Measurements from ENCODE around the gene ASB10. TPM values are rescaled to one million over a fixed set of nuclear protein-coding genes. Genes with fewer than 3 reads are reported as not detected.

The ASB10 gene
- not detected in 2 replicates for total RNA-seq (2014; rRNA removed; shearing (Covaris generic))

DNA sequence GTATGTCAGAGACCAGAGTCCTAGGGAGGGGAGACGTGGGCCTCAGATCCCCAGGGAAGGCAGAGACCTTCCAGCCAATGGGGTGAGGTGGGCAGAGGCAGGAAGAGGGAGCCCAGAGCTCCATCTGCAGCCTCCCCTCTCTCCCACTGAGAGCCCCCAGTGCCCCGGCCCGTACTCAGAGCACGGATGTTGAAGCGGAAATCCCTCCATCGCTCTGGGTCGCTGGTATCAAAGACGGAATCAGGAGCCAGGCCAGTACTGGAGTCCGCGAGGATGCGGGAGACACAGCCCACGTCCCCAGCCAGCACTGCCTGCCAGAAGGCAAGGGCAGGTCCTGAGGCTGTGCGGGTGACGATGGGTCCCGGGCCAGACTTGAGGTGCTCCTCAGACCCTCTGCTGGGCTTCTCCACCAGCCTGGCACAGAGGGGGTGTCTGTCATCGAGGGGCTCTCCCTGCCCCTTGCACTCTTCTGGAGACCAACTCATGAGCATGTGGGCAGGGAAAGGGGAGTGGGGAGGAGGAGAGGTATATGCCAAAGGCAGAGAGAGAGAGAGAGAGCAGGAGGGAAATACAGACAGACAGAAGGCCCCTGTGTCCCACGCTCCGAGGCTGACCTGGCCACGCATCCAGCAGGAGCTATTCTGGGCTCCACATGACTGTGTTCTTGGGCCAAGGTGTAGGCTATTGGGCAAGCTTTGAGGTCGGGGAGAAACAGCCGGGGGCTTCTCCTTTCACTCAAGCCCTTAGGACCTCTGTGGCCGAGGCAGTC lies at the start of gene ASB10:
Gene ASB10, minus strand, starts transcription at position 611 of the 769 bp plus-strand sequence. Its CDS starts 120 bp downstream, at position 491.
- in situ Hi-C loops (cut with HindIII; ENCODE audit: low sequenced_read_pairs) = no loop called here

DNA sequence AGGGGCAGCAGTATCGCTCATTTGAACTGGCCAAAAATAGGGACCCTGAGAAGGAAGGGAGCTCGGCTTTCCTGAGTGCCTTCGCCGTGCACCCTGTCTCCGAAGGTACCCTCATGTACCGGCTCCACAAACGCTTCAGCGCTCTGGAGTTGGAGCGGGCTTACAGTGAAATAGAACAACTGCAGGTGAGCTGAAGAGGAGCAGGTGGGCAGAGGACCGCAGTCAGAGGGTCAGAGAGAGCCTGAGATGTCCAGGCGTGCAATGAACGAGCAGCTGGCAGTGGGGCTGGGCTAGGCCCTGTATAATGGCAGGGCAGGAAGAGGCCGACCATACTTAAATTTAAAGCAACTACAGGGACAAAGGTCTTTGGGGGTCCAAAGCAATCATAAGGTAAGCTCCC lies 49.4 kb upstream of the ASB10 start:
- in situ Hi-C loops (cut with HindIII; ENCODE audit: low sequenced_read_pairs) = loop anchor here (5.0 kb wide), 1 partner anchor 81 kb away; no protein-coding TSS in a partner anchor
- no peak for DNase-seq (ENCODE audit: low spot score)

More for the DNA sequence above, at the start of gene ASB10:
- DNase-seq (ENCODE audit: low spot score) = no peak

- no peak for DNase-seq (ENCODE audit: low spot score)
- in situ Hi-C loops (cut with HindIII; ENCODE audit: low sequenced_read_pairs) = loop anchor here (5.0 kb wide), 1 partner anchor 82 kb away; no protein-coding TSS in a partner anchor
These were observed 48.2 kb upstream of the ASB10 start for GRCh38 chr7:151235091-151235787.

DNA sequence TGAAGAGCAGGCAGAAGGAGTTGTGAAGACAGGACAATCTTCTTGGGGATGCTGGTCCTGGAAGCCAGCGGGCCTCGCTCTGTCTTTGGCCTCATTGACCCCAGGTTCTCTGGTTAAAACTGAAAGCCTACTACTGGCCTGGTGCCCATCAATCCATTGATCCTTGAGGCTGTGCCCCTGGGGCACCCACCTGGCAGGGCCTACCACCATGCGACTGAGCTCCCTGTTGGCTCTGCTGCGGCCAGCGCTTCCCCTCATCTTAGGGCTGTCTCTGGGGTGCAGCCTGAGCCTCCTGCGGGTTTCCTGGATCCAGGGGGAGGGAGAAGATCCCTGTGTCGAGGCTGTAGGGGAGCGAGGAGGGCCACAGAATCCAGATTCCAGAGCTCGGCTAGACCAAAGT lies 46.8 kb upstream of the ASB10 start:
- in situ Hi-C loops (cut with HindIII; ENCODE audit: low sequenced_read_pairs) = no loop called here
- no peak for DNase-seq (ENCODE audit: low spot score)

GRCh38 chr7:151232917-151233701 lies 46.1 kb upstream of the ASB10 start:
- DNase-seq (ENCODE audit: low spot score) = no peak
- in situ Hi-C loops (cut with HindIII; ENCODE audit: low sequenced_read_pairs) = no loop called here

DNA sequence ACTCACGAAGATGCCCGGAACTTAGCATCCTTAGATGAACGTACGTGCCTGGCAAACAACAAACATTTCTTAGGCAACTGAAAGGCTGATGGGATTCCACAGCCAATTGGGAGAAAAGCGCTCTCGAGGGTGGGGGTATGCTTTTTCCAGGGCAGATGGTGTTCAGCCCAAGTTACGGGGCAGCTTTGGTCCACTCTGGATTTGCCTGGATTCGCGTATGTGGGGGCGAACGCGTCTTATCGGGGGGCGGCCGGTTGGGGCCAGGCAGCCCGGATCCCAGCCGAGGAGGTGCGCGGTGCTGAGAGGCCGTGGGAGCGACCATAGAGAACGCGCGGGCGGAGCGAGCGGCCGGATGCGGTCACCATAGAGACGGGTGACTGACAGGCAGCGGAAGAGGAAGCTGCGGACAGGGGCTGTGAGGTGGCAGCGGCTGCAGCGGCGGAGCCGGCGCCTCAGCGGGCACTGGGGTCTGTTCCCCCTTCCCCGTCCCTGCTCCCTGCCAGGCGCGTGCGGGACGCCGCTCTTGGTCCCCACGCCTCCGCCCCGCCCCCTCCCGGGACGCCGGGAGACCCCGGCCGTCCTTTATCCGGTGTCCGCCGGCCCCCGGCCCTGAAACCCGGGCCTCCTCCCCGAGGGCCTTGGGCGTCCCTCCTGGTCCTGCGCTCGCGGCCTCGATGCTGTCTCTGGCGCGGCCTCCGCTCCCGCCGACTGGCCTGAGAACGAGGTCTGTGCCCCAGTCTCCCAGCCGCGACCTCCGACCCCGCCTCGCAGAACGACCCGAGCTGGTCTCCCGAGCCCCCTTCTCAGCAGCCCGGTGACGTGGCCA lies 45.3 kb upstream of the ASB10 start, which contains the start of gene CHPF2:
Gene CHPF2, plus strand, starts transcription at position 393 of the 826 bp plus-strand sequence. CDS start 1,529 bp downstream, outside the sequence.
- in situ Hi-C loops (cut with HindIII; ENCODE audit: low sequenced_read_pairs) = no loop called here
- DNase-seq (ENCODE audit: low spot score) = peak; percentile 91

DNA sequence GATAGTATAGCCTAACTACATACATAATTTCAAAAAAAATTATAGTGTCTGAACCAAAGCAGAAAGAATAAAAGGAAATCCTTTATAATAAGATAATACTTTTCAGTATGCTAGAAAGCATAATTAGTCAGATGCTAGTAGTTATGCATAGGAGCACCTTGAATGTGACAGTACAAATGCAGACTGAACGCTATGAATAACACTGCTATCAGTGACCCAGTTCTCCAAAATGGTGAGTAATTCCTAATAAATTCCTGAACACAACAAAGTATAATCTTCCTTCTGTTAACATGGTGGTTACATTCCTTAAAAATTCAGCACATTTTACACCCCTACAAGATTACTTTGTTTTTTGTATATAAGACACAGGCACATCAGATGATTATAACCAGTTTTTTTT lies 44.0 kb upstream of the ASB10 start:
- in situ Hi-C loops (cut with HindIII; ENCODE audit: low sequenced_read_pairs) = no loop called here
- DNase-seq (ENCODE audit: low spot score) = no peak

GRCh38 chr7:151229249-151229648 lies 42.2 kb upstream of the ASB10 start:
- no peak for DNase-seq (ENCODE audit: low spot score)
- in situ Hi-C loops (cut with HindIII; ENCODE audit: low sequenced_read_pairs) = no loop called here

GRCh38 chr7:151228024-151228866 lies 41.2 kb upstream of the ASB10 start:
- DNase-seq (ENCODE audit: low spot score) = no peak
- in situ Hi-C loops (cut with HindIII; ENCODE audit: low sequenced_read_pairs) = no loop called here

GRCh38 chr7:151226875-151227782 lies 40.1 kb upstream of the ASB10 start, which contains the start of gene ABCF2:
ABCF2 (minus strand) TSS chr7:151227205; CDS start chr7:151226458, 747 bp downstream.
- DNase-seq (ENCODE audit: low spot score) = peak; percentile 99
- in situ Hi-C loops (cut with HindIII; ENCODE audit: low sequenced_read_pairs) = no loop called here

GRCh38 chr7:151226560-151226874 lies 39.5 kb upstream of the ASB10 start:
- no peak for DNase-seq (ENCODE audit: low spot score)
- in situ Hi-C loops (cut with HindIII; ENCODE audit: low sequenced_read_pairs) = no loop called here

DNA sequence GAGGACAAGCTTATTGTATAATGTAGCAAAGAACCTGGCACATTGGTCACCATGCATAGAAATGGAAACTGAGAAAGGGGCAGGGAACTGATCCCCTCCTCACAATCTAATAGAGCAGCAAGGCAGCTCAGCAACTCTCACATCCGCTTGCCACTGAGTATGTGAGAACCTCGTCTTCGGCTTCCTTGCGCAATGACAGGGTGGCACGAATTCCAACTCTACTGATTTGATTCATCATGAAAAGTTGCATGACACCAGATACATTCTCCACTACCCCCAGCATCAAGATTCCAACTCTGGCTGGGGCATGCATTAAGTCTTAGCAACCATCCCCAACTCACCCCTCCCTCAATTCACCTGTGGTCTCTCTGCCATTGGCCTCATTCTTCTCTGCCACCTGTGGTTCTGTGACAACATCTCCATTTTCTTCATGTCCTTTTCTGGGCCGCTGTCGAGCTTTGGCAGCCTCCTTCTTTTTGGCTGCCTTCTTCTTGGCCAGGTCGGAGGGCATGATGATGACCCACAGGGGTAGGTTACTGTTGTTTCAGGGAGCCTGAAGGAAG lies 39.0 kb upstream of the ASB10 start:
- in situ Hi-C loops (cut with HindIII; ENCODE audit: low sequenced_read_pairs) = no loop called here
- DNase-seq (ENCODE audit: low spot score) = no peak

DNA sequence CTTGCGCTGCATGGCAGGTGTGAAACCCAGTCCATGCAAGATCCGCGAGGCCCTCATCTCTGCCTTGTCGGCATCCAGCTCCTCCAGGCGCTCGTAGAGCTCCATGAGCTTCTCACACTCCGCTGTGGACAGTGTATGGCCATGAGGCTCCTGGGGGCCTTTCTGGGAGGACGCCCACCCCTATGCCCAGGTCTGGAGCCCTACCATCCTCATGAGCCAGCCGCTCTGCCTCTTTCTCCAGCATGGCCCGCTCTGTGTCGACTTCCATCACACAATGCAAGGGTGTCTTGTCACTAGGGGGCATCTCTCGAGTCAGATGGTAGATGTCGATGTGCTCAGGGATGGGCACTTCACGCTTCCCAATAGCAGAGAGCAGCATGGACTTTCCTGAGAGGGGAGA lies 36.7 kb upstream of the ASB10 start:
- in situ Hi-C loops (cut with HindIII; ENCODE audit: low sequenced_read_pairs) = no loop called here
- DNase-seq (ENCODE audit: low spot score) = no peak

DNA sequence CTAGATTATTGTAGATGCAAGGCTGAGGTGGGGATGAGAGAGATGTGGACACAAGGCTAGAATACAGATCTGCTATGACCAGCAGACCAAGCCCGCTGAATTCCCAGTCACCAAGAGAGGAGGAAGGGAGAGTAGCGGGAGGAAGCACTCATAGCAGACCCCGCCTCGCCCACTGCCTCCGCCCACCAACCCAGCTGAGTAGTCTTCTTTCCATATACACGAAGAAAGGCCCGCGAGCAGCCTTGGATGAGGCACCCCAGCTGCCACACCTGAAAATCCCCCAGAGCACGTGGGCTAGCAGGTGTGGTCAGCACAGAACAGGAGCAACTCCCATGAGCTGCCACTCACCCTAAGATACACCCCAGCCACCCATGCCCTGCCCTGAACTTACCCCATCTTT lies 31.1 kb upstream of the ASB10 start:
- in situ Hi-C loops (cut with HindIII; ENCODE audit: low sequenced_read_pairs) = no loop called here
- no peak for DNase-seq (ENCODE audit: low spot score)

DNA sequence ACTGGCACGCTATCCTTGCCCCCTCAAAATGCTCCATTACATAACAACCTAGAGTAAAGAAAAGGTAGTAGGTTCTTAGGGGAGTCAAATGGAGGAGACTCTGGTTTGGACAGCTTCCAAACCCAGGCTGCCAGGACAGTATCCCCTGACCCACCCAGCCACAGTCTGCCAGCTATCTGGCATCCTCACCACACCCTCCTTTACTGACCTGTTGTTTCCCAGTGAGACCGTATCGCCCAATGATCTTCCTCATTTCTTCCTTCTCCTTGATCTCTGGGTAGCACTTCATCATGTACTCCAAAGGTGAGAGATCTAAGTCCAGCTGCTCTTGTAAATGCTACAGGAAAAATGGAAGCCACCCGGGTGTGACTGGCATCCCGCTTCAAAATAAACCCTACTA lies 28.3 kb upstream of the ASB10 start:
- in situ Hi-C loops (cut with HindIII; ENCODE audit: low sequenced_read_pairs) = no loop called here
- no peak for DNase-seq (ENCODE audit: low spot score)

DNA sequence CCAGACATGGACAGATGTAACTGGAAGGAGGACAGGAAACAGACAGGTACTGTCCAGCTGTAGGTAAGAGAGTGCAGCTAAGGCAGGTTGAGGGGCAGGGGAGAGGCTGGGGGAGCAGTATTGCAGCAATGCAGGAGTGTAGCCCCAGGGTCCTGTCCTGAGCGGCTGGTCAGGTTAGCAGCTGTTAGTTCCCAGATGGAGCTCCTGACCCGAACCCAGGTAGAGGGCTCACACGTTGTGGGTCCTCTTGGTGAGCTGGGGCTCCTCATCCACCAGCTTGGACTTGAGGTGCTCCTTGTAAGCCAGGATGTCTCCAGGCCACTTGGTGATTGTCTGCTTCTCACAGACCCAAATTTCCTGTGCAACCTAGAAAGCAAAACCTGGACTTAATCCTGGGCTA lies 26.8 kb upstream of the ASB10 start:
- DNase-seq (ENCODE audit: low spot score) = no peak
- in situ Hi-C loops (cut with HindIII; ENCODE audit: low sequenced_read_pairs) = no loop called here

DNA sequence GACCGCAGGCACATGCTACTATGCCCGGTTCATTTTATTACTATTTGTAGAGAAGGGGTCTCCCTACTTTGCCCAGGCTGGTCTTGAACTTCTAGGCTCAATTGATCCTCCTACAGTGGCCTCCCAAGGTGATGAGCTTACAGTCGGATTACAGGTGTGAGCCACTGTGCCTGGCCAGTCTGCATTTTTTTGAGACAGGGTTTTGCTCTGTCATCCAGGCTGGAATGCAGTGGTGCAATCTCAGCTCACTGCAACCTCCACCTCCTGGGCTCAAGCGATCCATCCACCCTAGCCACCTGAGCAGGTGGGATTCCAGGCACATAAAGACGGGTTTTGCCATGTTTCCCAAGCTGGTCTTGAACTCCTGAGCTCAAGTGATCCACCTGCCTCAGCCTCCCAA lies 25.6 kb upstream of the ASB10 start:
- in situ Hi-C loops (cut with HindIII; ENCODE audit: low sequenced_read_pairs) = no loop called here
- no peak for DNase-seq (ENCODE audit: low spot score)

Measured in G401 (cell line).